GM21360 (cell line): Measurements from ENCODE around the gene DVL2.
"Not testable (repeated sequence)": the region's sequence is repeated elsewhere in the genome, so short reads cannot be mapped to it uniquely, and the experiment has no call there.

Experiments used
- ATAC-seq: cut with Tn5 transposase; IDR thresholded peaks from one replicate; pipeline ENCODE4 v1.9.1; 2021; ENCODE audit warnings: mild to moderate bottlenecking, moderate library complexity; ENCODE audit not compliant: unreplicated experiment

The DVL2 gene

DNA sequence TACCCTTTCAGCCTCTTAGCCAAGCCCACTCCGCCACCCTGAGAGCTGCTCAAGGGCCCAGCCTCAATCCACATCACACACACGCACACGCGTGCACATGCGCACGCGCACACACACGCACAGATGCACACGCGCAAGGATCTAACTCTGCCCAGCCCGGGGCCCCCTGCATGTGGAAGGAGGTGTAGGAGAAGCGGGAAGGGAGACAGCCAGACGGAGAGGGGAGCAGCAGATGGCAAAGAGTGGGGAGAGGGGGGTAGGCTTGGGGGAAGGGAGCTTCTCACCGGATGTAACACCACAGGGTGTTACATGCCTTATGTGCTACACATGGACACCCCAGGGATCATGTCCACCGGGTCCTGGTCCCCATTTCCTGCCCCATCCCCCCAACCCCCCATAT is 30.0 kb downstream of the DVL2 start:
- ATAC-seq, result no peak

DNA sequence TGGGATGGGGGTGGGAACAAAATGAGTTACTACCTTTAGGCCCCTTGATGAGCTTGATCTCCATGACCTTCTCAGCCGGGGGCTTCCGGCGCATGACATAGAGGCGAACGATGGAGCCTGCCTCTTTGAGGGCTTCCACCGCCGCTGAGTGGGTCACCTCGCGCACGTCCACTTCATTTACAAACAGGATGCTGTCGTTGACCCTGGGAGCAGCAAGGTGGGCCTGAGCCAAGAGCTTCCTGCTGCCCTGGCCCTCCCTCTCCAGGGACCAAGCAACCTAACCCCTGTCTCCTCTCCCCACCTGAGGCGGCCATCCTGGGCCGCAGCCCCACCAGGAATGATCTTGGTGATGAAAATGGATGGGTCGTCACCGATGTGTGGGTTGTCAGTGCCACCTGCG is 30.9 kb downstream of the DVL2 start:
- no peak for ATAC-seq

DNA sequence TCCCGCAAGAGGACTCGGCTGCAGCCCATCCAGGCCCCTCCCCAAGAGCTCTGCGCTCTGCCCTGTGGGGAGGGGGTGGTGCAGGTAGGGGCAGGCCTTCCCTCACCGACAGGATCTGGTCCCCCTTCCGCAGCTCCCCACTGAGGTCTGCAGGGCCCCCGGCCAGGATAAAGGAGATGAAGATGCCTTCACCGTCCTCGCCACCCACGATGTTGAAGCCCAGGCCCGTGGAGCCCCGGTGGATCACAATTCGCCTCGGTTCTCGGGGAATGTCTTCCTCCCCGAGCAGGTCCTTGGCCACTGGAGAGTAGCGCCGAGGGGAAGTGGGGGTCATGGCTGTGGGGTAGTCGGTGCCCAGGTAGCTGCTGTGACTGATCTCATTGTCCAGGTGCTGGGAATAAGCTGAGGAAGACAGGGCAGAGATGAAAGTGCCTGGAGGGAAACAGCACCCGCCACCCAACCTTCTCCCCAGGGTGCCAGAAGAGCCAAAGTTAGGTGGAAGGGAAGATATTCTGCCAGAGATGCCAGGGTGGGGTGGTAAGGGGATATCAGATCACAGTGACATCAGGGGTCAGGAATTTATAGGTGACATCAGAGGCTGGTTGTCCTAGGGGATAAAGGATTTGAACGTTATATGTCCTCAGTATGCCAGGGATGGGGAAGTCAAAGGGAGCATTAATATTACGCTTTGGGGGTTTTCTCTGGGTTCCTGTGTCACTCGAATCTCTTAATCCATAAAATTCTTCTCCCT is 37.5 kb downstream of the DVL2 start:
- ATAC-seq, result no peak

DNA sequence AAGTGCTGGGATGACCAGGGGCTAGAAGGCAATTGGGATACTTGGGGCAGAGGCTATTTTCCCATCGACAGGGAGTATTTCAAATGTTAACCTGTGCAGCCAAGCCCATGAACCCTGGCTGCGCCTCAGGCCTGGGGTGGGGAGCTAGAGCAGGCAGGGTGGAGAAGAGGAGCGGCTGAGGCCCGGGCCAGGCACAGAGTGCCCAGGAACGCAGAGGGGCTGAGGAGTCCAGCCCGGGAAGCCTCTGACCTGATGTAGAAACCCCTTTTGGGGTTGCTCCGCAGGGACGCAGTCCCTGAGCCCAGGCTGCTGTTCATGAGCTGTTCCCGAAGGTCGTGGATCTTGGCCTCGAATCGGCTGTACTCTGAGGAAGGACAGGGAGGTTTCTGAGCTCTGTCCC is 38.3 kb downstream of the DVL2 start:
- no peak for ATAC-seq

DNA sequence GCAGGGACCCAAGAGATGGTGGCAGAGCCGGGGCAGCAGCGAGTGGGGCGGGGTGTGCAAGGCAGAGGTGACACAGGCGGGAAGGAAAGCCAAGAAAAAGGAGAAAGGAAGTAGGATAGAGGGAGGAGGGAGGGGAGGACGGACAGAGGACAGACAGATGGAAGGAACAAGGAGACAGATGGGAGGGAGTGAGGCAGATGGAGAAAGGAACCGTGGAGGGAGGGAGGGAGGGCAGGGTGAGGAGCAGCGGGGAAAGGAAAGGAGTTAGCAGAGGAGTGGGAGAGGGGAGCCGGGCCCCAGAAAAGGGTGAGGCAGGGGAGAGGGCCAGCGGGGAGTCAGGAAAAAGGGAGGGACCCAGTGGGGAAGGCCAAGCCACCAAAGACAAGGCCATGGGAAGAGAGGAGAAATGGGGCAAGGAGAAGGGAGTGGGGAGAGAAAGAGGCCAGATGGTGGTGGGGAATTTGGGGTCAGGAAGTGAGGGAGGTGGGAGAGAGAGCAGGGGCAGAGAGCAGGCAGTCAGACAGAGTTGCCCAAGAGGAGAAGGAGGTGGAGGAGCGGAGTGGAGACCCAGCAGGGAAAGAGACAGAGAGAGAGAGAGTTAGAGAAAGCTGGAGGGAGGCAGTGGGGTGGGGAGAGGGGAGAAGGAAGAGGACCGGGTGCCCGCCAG is 41.9 kb downstream of the DVL2 start:
- ATAC-seq, result no peak

DNA sequence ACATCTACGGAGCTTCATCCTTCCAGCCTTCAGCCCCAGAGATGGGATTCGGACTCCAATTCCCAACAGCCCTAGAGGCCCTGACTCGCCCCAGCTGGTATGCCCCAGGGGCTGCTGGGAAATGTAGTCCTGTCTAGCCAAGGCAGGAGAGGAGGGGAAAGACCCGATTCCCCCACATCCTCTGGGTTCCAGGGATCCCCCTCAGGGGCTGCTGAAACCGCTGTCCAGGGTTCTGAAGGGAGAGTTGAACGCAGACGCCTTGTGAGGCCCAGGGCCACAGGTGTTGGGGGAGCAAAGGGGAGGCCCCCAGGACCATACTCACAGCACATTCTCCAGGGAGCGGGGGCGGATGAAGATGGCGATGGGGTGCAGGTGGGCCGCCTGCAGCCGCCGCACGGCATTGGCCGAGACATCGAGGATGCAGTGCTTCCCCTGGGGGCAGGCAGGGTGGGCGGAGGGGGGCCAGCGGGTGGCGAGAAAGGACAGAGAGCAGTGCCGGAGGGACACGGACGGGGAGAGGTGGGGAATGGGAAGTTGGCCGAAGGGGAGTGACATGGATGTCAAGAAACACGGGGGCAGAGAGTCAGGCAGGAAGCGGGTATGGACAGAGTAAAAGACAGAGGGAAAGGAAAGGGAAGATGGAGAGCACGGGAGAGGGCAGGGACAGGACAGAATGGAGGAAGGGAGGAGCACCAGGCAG is 42.6 kb downstream of the DVL2 start:
- ATAC-seq, result no peak

DNA sequence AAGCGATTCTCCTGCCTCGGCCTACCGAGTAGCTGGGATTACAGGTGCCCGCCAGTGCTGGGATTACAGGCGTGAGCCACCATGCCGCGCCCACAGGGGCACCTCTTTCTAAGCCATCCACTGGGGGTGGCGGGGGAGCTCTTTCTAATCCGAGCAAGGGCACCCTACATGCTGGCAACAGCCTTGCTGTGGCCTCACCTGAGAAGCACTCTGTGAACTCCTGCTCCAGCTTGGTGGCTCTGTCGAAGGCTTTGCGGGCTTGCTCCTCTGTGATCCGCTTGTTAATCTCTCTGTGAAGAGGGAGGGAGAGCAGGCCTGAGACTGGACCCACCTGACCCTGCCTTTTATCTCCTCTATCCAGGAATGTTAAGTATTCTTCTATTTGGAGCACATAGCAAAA is 43.2 kb downstream of the DVL2 start:
- no peak for ATAC-seq

DNA sequence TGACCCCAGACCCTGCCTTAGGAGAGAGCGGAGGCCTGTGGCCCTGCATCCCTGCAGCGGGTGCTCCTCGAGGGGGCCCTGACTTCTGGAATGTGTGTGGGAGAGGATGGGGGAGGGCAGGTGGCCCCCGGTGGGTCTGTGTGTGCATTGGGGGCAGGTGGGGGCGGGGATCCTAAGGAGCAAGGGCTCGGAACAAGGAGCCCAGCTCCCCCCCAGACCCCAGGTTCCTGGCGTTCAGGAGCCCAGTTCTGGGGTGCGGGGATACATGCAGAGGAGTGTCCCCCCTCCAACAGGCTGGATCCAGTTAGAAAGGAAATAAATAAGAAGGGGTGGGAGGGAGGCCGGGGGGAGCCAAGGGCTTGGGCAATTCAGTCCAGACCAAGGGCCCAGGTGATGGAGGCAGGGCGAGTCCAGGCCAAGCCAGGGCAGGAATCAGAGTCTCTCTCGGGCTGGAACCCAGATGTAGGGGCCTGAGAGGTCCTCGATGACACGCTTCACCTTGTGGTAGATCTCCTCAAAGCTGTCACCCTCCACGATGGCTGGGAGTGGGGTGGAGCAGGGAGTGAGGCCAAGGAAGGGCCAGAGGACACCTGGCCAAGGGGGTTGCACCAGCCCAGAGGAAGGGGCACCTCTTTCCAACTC is 43.9 kb downstream of the DVL2 start:
- ATAC-seq, result no peak

DNA sequence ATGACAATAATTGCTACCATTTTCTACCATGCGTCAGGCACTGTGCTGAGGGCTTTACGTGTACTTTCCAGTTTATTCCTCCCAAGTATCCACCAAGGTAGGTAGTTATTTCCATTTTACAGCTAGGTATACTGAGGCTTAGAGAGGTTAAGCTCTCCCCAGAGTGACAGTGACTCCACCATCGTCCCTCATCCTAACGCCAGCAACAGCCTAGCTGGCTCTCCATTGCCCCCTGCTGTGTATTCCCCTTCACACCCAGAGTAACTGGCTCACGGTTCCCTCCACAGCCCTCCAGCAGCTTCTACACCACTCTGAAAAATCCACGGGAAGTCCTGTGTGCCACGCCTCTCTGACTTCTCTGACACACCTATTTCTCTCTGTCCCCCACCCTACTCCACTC is 48.1 kb downstream of the DVL2 start:
- no peak for ATAC-seq

DNA sequence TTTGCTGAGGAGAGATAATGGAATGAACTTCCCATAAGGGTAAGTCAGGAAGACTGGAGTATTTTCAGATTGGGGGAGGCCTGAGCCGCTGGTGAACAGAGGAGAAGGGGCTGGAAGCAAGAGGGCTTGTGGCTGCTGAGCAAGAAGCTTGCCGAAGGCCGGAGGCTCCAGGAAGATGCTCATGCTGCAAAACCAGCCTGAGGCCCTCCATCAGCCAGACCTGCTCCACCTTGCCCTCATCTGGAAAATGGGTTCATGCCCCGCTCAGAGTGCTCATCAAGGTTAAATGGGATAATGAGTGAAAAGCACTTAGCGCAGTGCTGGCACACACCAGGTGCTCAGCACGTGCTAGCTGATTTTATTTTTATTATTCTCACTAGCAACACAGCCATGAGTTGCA is 49.7 kb downstream of the DVL2 start:
- no peak for ATAC-seq

DNA sequence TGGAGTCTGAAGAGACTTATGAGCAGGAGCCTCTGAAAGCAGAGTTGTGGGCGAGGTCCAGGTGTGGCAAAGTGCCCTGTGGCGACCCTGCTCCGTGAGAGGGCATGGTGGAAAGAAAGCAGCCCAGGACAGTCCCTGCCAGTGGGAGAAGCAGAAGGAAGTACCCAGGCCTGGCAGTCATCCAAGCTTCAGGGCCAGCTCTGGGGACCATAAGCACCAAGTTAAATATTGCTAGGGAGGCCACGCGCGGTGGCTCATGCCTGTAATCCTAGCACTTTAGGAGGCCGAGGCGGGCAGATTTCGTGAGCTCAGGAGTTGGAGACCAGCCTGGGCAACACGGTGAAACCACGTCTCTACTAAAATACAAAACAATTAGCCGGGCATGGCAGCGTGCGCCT is 50.2 kb downstream of the DVL2 start:
- ATAC-seq, result no peak

DNA sequence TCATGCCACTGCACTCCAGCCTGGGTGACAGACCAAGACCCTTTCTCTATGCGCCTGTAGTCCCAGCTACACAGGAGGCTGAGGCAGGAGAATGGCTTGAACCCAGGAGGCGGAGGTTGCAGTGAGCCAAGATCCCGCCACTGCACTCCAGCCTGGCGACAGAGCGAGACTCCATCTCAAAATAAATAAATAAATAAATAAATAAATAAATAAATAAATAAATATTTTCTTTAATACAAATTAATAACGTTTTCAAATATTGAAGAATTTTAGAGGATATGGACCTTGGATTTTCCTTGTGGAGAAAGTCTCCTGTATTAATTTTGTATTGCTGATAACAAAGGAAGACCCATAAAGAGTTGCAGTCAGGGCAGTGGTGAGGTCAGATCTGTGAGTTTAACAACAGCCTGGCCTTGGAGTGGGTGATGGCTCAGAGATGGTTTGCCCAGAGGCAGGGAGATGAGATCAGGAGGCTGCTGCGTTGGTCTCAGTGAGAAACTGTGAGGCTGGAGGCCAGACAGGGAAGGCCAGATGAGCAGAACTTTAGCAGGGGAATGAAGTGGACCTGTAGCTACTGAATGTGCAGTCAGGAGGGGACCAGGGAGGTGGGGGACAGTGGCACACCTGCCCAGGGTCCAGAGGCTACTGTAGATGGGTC is 50.8 kb downstream of the DVL2 start:
- no peak for ATAC-seq

DNA sequence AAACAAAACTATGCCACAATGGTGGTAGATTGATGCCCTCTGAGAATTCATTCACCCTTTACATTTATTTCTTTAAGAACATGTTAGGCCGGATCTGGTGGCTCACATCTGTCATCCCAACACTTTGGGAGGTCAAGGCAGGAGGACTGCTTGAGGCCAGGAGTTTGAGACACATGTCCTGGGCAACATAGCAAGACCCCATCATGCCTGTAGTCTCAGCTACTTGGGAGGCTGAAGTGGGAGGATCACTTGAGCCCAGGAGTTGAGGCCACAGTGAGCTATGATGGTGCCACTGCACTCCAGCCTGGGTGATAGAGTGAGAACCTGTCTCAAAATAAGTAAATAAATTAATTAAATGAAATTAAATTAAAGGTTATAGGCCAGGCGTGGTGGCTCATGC is 52.2 kb downstream of the DVL2 start:
- ATAC-seq, result not testable (repeated sequence)

DNA sequence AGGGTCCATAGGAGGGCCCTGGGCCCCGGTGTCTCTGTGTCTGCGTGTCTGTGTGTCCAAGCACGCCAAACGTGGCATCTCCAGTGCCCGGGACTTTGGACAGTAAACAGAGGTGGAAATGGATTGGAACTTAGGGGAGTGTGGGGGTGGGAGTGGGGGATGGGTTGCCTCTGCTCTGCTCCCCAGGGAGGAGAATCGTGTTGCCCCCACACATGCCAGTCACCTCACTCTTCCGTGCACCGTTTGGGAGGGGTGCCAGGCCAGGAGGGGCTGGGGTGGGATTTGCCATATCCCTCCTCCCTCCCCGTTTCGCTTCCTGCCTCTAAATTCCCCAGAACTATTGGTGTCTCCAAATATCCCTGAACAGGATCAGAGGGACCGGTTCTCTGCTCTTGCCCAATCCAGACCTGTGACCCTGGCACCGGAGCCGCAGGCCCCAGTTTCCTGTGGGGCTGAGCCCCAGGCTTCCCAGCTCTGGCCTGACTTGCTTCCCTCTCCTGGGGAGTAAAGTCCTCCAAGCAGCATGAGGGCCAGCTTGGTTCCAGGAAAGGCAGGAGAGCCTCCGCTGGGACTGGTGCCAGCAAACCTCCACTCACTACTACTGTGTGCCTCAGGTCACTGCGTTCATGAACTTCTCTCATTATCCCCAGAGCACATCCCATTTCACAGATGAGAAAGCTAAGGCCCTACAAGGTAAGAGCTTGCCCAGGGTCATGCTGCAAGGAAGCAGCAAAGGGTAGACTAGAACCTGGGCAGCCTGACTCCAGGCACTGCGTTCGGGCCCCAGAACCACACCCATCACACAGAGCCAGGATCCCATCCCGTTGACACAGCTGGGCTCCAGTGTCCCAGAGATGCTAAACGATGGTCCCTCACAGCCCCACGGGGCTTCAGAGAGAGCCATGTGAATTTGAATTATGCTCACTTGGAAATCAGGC is 54.7 kb downstream of the DVL2 start, which contains the start of gene ASGR1:
TSS of gene ASGR1 (minus strand) at position 54 of the 938 bp plus-strand sequence. CDS start 807 bp downstream, outside the sequence.
- ATAC-seq, result no peak

DNA sequence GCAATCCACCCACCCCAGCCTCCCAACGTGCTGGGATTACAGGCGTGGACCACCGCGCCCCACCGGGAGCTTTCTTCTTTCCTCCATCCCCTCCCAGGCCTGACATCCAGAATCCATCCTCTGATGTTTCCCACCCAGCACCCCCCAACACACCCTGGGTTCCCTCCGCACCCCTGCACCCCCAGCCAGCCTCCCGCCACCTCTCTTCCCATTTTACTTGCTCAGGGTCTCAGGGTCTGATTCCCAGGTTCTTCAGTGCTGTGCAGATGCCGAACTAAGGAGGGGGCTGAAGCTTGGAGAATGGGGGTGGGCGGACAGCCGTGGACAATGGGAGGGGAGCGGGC is 55.4 kb downstream of the DVL2 start:
- no peak for ATAC-seq

DNA sequence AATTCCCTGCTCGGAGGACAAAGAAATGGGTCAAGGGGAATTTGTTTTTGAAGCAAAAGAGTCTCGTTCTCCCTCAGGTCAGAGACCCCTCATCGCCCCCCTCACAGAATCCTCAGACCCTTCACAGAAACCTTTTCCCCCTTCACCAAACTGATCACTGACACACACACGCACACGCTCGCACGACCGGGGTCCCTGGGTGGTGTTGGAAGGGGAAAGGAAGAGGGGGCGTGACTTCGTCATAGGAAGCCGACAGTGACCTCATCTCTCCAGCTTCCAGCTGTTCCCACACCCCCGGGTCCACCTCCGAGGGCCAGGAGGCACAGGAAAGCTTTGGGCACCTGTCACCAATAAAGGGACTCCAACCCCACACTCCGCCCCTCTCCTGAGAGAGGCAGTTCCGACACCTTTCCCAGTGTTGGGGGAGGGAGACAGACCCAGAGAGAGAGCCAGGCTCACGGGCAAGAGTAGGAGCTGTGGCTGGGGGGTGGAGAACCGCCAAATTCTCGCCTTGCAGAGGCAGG is 56.3 kb downstream of the DVL2 start:
- ATAC-seq, result no peak

DNA sequence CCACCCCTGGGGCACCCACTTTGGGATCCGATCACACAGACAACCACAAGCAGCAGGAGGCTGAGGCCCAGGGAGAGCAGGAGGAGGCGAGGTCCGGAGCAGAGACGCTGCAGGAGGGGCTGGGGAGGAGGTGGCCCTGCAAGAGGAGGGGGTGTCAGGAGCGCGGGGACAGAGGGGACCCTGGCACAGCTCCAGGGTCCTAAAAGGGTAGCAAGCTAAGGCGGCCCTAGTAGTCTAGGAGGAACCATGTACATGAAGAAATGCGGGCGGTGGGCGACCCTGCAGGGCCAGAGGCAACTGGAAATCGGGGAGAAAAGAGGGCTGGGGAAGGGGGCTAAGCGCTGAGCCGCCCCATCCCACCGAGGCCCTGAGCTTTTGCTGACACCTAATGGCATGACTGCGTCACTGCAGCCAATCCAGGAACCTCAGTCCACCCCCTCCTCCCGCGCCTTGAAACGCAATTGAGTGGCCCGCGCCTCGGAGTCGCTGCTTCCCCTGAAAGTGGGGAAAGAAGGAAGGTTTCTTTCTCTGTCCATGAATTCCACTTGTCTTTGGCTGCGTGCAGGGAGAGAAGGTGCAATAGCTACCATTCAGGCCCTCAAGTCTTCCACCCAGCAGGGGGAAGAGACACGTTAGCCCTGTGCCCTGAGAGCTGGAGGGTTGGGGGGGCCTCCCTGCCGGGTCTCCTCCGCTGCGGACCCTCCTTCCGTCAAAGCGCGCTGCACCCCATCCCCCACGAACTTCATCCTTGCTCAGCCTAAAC is 56.9 kb downstream of the DVL2 start:
- ATAC-seq, result no peak

DNA sequence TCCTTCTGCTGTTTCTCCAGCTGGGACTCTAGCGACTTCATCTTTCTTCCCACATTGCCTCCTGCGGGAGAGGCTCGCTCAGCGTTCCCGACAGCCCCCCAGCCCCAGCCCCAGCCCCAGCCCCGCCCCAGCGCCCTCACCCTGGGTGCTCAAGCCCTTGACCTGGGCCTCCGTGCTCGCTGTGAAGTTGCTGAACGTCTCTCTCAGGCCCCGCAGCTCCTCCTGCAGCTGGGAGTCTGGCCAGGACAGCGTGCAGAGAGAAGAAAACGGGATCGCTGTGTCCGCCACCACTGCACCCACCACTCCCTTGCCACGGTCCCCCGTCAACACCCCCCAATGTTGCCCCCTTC is 57.5 kb downstream of the DVL2 start:
- no peak for ATAC-seq
